ENCODE measurements around the gene IBTK.

DNA sequence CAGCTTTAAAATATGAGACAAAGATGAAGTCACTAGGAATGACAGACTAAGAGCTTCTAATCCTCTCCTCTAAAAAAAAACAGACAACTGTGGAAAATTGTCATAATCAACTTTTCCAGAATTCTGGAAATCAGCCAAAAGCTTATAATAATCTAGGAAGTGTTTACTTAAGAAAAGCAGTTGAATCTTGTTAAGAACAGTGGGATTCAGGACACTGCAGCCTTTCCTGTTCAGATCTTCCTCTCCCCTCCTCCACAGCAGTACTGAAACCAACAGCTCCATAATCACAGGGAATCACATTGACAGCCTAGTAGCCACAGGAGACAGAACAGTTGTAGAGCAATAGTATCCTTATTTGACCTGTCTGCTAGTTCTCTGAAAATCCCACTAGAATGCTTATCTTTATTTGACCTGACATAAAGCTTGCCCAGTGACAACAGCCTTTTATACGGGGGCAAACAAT, 41.6 kb downstream of the IBTK start:
- no peak for TF ChIP-seq POLR2A (IDR thresholded peaks at IDR 0.05)
- TF ChIP-seq, protein P1, sequence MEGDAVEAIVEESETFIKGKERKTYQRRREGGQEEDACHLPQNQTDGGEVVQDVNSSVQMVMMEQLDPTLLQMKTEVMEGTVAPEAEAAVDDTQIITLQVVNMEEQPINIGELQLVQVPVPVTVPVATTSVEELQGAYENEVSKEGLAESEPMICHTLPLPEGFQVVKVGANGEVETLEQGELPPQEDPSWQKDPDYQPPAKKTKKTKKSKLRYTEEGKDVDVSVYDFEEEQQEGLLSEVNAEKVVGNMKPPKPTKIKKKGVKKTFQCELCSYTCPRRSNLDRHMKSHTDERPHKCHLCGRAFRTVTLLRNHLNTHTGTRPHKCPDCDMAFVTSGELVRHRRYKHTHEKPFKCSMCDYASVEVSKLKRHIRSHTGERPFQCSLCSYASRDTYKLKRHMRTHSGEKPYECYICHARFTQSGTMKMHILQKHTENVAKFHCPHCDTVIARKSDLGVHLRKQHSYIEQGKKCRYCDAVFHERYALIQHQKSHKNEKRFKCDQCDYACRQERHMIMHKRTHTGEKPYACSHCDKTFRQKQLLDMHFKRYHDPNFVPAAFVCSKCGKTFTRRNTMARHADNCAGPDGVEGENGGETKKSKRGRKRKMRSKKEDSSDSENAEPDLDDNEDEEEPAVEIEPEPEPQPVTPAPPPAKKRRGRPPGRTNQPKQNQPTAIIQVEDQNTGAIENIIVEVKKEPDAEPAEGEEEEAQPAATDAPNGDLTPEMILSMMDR (IDR thresholded peaks at IDR 0.05), result no peak
